Neuronal stem cell (in vitro differentiated cells): ENCODE data around the gene POLD4.

Source experiments
- DNase-seq: peaks from one replicate; pipeline ENCODE4 v3.0.0-alpha.2; 2013; ENCODE audit warnings: low spot score
- H2AFZ ChIP-seq: one replicate; pipeline ENCODE4 v1.6.1; 2013; ENCODE audit warnings: mild to moderate bottlenecking, low read length, inconsistent platforms
- H2AK5ac ChIP-seq: 2 replicates; pipeline ENCODE4 v1.6.1; 2013; ENCODE audit warnings: low read depth, mild to moderate bottlenecking, inconsistent platforms, low read length, moderate library complexity, mixed read lengths
- H2BK120ac ChIP-seq: 2 replicates; pipeline ENCODE4 v1.6.1; 2013; ENCODE audit warnings: low read depth, mild to moderate bottlenecking, inconsistent platforms, low read length, moderate library complexity, mixed read lengths
- H2BK12ac ChIP-seq: one replicate; pipeline ENCODE4 v1.6.1; 2013; ENCODE audit warnings: low read length, inconsistent platforms
- H2BK15ac ChIP-seq: 2 replicates; pipeline ENCODE4 v1.6.1; 2013; ENCODE audit warnings: mild to moderate bottlenecking, low read length, inconsistent platforms, mixed read lengths
- H2BK5ac ChIP-seq: one replicate; pipeline ENCODE4 v1.6.1; 2013; ENCODE audit warnings: inconsistent platforms, mild to moderate bottlenecking, low read length, moderate library complexity
- H3K14ac ChIP-seq: one replicate; pipeline ENCODE4 v1.6.1; 2013; ENCODE audit warnings: low read length, inconsistent platforms
- H3K18ac ChIP-seq: 2 replicates; pipeline ENCODE4 v1.6.1; 2013; ENCODE audit warnings: low read length, inconsistent platforms
- H3K23ac ChIP-seq: 2 replicates; pipeline ENCODE4 v1.6.1; 2013; ENCODE audit warnings: low read depth, mild to moderate bottlenecking, mixed read lengths, low read length, inconsistent platforms; ENCODE audit not compliant: poor library complexity
- H3K27ac ChIP-seq: replicated peaks from 3 replicates; pipeline ENCODE4 v1.5.1; 2013; ENCODE audit warnings: low read length, inconsistent platforms
- H3K27me3 ChIP-seq, 3 experiments: 2 replicates each; pipeline ENCODE4 v1.6.1; 2013; ENCODE audit warnings: low read length in 3 of 3, mild to moderate bottlenecking in 2 of 3, inconsistent platforms in 1 of 3, low read depth in 1 of 3, mixed read lengths in 1 of 3, moderate library complexity in 1 of 3; ENCODE audit not compliant: control insufficient read depth in 3 of 3, insufficient read depth in 3 of 3
- H3K36me3 ChIP-seq, 2 donors: replicated peaks in 1 of 2; 2 replicates each; pipeline ENCODE4 v1.6.1; 2013; ENCODE audit warnings: low read length in 2 of 2; ENCODE audit not compliant: control insufficient read depth in 2 of 2, insufficient read depth in 2 of 2
- H3K4ac ChIP-seq: 2 replicates; pipeline ENCODE4 v1.6.1; 2013; ENCODE audit warnings: inconsistent platforms, mild to moderate bottlenecking, low read length, moderate library complexity
- H3K4me1 ChIP-seq, 2 donors: 1 replicate in 1 of 2; 2 replicates in 1 of 2; pipeline ENCODE4 v1.6.1; 2013; ENCODE audit warnings: low read length in 2 of 2, low read depth in 1 of 2; ENCODE audit not compliant: control insufficient read depth in 2 of 2, insufficient read depth in 1 of 2
- H3K4me2 ChIP-seq: one replicate; pipeline ENCODE4 v1.6.1; 2013; ENCODE audit warnings: mild to moderate bottlenecking, low read length, inconsistent platforms; ENCODE audit not compliant: insufficient read depth, poor library complexity, severe bottlenecking
- H3K4me3 ChIP-seq, 2 donors: 2 replicates each; pipeline ENCODE4 v1.5.1; 2013; ENCODE audit warnings: low read length in 2 of 2, mild to moderate bottlenecking in 2 of 2, inconsistent platforms in 1 of 2, moderate library complexity in 1 of 2
- H3K79me1 ChIP-seq: one replicate; pipeline ENCODE4 v1.6.1; 2013; ENCODE audit warnings: low read depth, mild to moderate bottlenecking, inconsistent platforms, low read length, moderate library complexity
- H3K9ac ChIP-seq: one replicate; pipeline ENCODE4 v1.6.1; 2013; ENCODE audit warnings: mild to moderate bottlenecking, low read depth, low read length, inconsistent platforms; ENCODE audit not compliant: poor library complexity
- H3K9me3 ChIP-seq, 2 donors: replicated peaks in 1 of 2; 2 replicates each; pipeline versions ENCODE3 to v1.6.1; 2013; ENCODE audit warnings: low read length in 2 of 2, mild to moderate bottlenecking in 2 of 2, inconsistent platforms in 1 of 2, low read depth in 1 of 2, mixed read lengths in 1 of 2, moderate library complexity in 1 of 2; ENCODE audit not compliant: control insufficient read depth in 2 of 2, insufficient read depth in 1 of 2
- H4K8ac ChIP-seq: one replicate; pipeline ENCODE4 v1.6.1; 2013; ENCODE audit warnings: low read depth, mild to moderate bottlenecking, inconsistent platforms, low read length, moderate library complexity
- H4K91ac ChIP-seq: one replicate; pipeline ENCODE4 v1.6.1; 2013; ENCODE audit warnings: low read length, low read depth, mild to moderate bottlenecking, inconsistent platforms; ENCODE audit not compliant: poor library complexity
- WGBS, 2 donors: extraction: QIAGEN DNeasy Blood & Tissue Kit; methylation state at CpG; one replicate each; pipeline ENCODE4 v1.1.7; 2013; ENCODE audit warnings: missing lambda C conversion rate in 2 of 2, mixed read lengths in 1 of 2; ENCODE audit not compliant: insufficient read length in 2 of 2, insufficient replicate concordance in 1 of 2; ENCODE audit errors: extremely low coverage in 2 of 2; 5-methylcytosine and 5-hydroxymethylcytosine counted together

Gene POLD4

DNA sequence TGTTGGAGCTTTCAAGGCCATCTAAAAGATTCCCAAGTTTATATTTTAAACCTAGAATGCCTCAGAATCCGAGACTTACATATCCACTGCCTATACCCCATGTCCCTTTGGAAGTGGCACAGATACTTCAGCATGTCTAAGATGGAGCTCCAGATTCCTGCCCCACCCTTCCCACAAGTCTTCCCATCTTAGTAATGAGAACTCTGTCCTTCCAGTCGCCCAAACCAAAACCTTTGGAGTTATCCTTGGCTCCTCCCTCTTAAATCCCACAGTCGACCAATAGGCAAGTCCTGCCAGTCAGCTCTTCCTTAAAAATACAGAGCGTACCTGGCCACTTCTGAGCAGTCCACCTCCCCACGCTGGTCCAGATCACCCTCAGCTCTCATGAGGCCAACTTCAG is 4.3 kb downstream of the POLD4 start:
- no peak overlapping the region for H3K4me3 ChIP-seq
- no peak overlapping the region for H4K8ac ChIP-seq
- H2BK5ac ChIP-seq, result no peak overlapping the region
- peaks cover 1% of the 10 kb centered on the region for H3K79me1 ChIP-seq
- H2BK12ac ChIP-seq, result no peak overlapping the region
- H2BK15ac ChIP-seq, result no peak overlapping the region
- no peaks in the 10 kb centered on the region for H3K9me3 ChIP-seq
- no peak for DNase-seq
- H2AK5ac ChIP-seq, result no peak overlapping the region
- no peak overlapping the region for H3K4me2 ChIP-seq
- no peak overlapping the region for H3K14ac ChIP-seq
- H3K4ac ChIP-seq, result no peak overlapping the region
- H3K9ac ChIP-seq, result no peak overlapping the region
- H2AFZ ChIP-seq, result no peak overlapping the region
- no peak overlapping the region for H3K18ac ChIP-seq
- no peak overlapping the region for H2BK120ac ChIP-seq
- no peak overlapping the region for H4K91ac ChIP-seq
- peaks cover 6 to 13% of the 10 kb centered on the region in 2 donors for H3K4me1 ChIP-seq
- no peaks in the 10 kb centered on the region for H3K27me3 ChIP-seq
- no peaks in the 10 kb centered on the region for H3K36me3 ChIP-seq
- no CpG with 5 or more reads among the region's 5 CpGs for WGBS, 2 donors
- no peak overlapping the region for H3K27ac ChIP-seq
- no peak overlapping the region for H3K23ac ChIP-seq

DNA sequence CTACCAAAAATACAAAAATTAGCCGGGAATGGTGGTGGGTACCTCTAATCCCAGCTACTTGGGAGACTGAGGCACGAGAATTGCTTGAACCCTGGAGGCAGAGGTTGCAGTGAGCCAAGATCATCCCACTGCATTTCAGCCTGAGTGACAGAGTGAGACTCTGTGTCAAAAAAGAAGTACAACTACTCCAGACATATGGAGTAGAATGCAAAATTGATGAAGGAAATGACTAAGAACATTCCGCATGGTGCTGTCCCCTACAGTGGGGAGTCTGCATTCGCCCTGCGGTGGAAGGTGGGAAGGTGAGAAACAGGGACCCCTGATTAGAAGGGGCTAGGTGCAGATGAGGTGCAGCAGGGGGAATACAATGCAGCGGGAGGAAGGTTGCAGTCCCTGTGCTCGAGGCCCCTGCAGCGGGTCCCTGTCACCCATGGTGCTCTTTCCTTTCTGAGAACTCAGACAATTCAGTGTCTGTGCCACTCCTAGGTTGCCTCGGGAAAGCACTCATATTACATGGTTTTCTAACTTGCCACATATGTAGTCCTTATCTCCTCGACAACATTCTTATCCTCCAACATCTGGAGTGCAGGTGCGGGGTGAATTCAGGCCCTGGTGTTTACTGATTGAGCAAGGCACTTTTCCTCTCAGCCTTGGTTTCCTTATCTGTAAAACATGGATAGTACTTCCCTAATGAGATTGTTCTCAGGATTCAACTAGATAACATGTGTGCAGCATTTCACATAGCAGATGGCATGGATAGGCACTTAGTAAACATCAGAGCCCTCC is 5.2 kb downstream of the POLD4 start:
- Histone ChIP-seq H3K9ac (no peak overlapping the region), H3K9me3 (no peaks in the 10 kb centered on the region), H3K4me3 (no peak overlapping the region), H2BK5ac (no peak overlapping the region), H3K27ac (no peak overlapping the region), H4K91ac (no peak overlapping the region), H3K4me2 (no peak overlapping the region), H3K4ac (no peak overlapping the region), H2BK120ac (no peak overlapping the region), H2BK12ac (no peak overlapping the region), H3K36me3 (no peaks in the 10 kb centered on the region), H3K27me3 (no peaks in the 10 kb centered on the region), H3K79me1 (peaks cover 1% of the 10 kb centered on the region), H3K4me1 (peaks cover 3 to 11% of the 10 kb centered on the region in 2 donors), H3K18ac (no peak overlapping the region), H2AK5ac (no peak overlapping the region), H4K8ac (no peak overlapping the region), H2BK15ac (no peak overlapping the region), H2AFZ (no peak overlapping the region), H3K23ac (no peak overlapping the region), H3K14ac (no peak overlapping the region)
- no peak for DNase-seq
- WGBS, 2 donors, result no CpG with 5 or more reads among the region's 11 CpGs

DNA sequence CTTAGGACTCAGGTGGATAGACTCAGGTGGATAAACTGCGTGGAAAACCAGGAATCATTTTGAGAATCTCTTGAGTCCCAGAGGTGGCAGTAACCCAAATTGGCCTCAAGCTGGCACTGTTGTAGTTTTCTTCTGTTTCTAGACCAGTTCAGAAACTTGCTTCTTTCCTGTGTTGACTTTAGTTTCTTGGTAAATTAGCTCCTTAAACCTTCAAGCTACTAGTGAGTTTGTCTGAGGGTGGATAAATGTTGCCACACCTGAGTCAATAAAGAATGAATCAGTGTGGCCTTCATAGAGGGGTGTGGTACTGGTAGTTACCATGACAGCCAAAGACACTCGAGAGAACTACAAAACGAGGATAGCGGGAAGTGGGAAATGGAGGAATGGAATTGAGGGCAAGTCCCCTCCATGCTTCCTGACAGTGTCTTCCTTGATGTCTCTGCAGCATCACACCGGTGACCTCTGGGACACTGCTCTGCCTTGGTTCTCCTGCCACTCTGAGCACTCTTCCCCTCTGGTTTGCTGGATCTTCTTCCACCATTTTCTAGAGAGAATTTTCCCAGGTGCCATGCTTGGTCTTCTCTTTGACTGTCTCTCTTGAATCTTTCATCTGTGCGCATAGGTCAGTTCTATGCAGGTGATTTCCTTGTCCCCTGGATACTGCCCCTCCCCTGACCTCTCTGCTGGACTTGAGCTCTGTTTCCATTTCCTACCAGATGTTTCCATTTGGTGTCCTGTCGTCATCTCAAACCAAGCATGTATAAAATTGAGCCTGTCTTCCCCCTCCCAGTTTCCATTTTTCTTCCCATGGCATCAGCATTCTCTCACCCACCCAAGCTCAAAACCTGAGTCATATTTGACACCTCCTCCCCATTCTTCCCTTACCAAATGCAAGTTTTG is 7.2 kb downstream of the POLD4 start:
- H2AK5ac ChIP-seq, result no peak overlapping the region
- no peak overlapping the region for H3K4ac ChIP-seq
- H3K9ac ChIP-seq, result no peak overlapping the region
- no peak overlapping the region for H2BK5ac ChIP-seq
- H4K91ac ChIP-seq, result no peak overlapping the region
- no peak overlapping the region for H3K27ac ChIP-seq
- no peaks in the 10 kb centered on the region for H3K79me1 ChIP-seq
- no peak overlapping the region for H4K8ac ChIP-seq
- no peaks in the 10 kb centered on the region for H3K27me3 ChIP-seq
- H3K9me3 ChIP-seq, result no peaks in the 10 kb centered on the region
- H2BK120ac ChIP-seq, result no peak overlapping the region
- H3K23ac ChIP-seq, result no peak overlapping the region
- no peak overlapping the region for H2BK12ac ChIP-seq
- peak overlapping the region in 1 of 2 donors; percentile 38 for H3K4me3 ChIP-seq
- H2BK15ac ChIP-seq, result no peak overlapping the region
- no peak for DNase-seq
- no peak overlapping the region for H3K14ac ChIP-seq
- H3K18ac ChIP-seq, result no peak overlapping the region
- H2AFZ ChIP-seq, result peak overlapping the region; percentile 49
- H3K4me1 ChIP-seq, result peaks cover 0 to 3% of the 10 kb centered on the region in 2 donors
- WGBS, 2 donors, result no CpG with 5 or more reads among the region's 7 CpGs
- H3K4me2 ChIP-seq, result no peak overlapping the region
- H3K36me3 ChIP-seq, result no peaks in the 10 kb centered on the region
